SIG-M5 treated with dmso at 0.1 percent for 504 hours (cell line): Measurements from ENCODE around the gene TMEM184A.
A peak's percentile ranks its signal among the peaks of the same experiment; 100 is the strongest.

ENCODE experiments used
- DNase-seq: peaks from one replicate; lab custom pipeline; 2025; ENCODE audit not compliant: unreplicated experiment; lab: John Stamatoyannopoulos, UW

TMEM184A gene

DNA sequence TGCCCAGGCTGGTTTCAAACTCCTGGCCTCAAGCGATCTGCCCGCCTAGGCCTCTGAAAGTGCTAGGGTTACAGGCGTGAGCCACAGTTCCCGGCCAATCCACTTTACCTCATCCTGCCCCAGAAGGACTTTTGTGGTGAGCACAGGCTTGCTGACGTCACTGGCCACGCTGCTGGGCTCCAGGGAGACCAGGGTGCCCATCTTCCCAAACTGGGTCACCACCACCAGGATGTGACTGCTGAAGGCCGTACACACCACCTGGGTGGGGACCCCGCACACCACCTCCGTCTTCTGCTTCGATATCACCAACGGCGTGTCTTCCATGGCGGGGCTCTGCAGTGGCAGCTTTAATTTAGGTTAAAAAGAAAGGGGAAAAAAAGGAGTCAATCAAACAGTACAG lies 13.0 kb upstream of the TMEM184A start:
- DNase-seq = peak; percentile 37

DNA sequence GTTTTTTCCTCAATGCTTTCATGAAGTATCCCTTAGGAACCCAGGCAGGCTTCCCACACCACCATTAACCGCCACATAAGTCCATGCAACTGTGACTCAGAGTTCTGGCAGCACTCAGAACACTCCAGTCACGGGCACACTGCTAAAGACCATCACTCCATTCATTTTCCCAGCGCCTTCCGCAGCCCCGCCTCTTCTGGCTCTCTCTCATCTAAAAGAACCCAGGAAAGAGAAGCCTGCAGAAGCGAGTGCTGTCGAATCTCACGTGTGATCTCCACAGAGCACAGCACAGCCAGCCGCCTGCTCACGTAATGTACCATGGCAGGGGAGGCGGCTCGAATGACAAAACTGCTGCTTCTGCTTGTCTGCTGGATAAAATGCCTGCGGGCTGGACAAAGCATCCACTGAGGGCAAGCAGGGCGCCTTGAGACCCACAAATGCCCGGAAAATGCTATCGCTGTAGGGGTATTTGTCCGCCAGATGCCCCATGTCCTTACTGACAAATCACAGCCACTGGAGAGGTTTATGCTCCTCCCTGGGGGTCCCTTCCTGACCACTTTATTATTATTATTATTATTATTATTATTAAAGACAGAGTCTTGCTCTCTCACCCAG lies 12.0 kb upstream of the TMEM184A start:
- DNase-seq = no peak

DNA sequence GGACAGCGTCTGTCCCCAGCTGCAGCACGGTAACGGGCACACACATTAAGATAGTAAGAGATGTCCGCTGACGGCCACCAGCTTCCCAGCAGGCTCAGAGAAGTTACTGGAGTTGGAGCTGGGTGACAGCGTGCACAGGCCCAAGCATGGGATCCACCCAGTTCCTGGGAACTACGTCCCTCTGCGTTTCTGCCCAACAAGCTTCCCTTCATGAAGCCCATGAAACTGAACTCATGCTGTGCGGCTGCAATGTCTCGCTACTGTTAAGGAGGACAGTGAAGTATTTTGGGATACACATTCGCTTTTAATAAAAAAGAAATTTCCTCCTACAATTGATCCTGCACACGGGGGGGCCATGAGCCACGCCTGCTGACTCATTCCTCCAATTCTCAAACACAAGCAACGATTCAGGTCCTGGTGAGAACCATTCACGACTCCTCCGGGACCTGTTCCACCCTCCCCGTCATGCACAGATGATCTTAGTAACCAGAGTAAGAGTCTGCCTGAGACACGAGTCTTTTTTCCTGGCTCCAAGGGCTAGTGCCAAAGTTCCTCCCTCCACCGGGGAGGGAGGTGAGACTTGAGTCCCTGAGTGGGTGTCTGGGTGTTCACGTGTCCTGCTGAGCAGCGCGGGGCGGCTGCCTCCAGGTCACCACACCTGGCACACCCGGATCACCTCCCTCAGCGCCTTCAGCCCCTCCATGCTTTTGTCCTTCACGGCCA lies 11.2 kb upstream of the TMEM184A start:
- DNase-seq = peak; percentile 25

DNA sequence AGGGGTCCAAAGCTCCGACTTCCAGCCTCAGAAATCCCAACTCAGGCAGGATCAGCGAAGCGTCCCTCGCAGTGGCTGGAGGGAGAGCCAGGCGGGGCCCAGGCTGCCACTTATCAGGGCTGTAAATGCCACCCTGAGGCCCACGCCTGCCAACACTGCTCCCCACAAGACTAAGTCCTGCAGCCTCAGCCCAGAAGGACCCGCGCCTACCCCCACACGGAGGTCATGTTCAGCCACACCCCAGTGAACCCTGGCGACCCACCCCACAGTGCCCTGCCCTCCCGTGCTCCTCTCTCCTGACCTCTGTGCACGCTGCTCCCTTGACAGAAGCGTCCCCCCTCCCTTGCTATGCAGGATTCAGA lies 10.7 kb upstream of the TMEM184A start:
- DNase-seq = no peak

DNA sequence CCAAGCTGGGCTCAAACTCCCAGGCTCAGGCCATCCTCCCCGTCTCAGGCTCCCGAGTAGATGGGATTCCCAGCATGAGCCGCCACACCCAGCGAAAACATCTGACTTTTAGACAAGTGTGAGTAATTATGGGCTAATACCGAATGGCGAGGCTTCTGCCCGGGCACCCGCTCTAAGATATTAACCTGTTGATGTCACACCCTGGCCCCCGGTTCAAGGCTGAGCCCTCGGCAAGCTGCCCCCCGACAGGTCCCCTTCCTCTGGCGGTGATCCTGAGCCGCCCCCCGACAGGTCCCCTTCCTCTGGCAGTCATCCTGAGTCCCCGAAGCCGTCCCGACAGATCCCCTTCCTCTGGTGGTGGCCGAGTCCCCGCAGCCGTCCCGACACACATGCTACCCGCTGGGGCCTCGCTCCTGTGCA lies 8.6 kb upstream of the TMEM184A start:
- no peak for DNase-seq

DNA sequence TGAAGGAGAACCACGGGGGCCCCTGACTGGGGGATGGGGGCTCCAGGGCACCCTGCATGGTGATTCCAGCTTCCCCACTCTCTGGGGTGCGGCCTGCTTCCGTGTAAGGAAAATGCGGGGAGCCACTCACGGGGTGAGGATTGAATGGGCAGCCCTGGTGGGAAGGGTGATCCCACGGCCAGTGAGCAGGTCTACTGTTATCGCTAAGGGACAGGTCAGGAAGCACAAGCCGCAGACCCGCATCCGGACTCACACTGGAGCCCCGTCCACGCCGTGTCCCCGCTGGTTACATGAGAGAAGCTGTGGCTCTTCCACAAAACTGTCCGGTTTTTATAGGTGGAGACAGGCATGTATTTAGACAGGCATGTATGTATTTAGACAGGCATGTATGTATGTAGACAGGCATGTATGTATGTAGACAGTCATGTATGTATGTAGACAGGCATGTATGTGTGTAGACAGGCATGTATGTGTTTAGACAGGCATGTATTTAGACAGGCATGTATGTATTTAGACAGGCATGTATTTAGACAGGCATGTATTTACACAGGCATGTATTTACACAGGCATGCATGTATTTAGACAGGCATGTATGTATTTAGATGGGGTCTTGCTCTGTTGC lies 8.1 kb upstream of the TMEM184A start:
- no peak for DNase-seq

DNA sequence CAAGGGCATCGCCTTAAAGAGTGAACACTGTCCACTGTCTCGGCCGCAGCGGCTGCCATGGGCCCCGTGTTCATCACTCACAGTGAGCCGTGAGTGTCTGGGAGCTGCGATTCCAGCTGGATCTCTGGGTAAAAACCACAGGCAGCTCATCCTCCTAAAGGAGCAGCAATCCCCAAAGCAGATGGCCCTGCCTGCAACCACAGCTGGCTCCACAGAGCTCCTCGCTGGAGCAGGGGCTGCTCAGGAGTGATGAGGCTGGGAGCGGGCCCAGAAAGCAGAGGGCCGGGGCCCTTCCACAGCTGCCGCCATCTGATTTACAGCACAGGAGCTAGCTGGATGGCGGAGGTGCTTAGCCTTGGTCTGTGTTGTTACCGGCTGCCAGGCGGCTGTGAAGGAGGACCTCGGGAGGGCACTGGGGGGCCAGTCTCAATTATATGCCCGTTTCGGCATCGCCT lies 6.6 kb upstream of the TMEM184A start:
- DNase-seq = no peak

DNA sequence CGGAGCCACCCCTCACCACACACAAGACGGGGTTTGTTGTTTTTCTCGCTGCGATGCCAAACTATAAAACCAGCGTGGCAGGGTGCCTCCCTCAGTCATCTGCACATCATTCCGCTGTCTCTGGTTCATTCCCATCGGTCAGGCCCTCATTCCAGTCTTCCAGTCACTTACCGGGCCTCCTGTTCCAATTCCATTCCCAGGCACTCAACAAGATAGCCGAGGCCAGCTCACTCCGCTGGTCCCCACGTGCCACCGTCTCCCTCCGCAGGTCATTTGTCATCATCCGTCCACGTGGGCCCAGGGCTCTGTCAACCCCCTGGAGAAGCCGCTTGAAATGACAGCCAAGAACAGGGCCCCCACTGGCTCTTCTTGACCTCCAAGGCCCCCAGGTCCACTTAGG lies 6.1 kb upstream of the TMEM184A start:
- no peak for DNase-seq

DNA sequence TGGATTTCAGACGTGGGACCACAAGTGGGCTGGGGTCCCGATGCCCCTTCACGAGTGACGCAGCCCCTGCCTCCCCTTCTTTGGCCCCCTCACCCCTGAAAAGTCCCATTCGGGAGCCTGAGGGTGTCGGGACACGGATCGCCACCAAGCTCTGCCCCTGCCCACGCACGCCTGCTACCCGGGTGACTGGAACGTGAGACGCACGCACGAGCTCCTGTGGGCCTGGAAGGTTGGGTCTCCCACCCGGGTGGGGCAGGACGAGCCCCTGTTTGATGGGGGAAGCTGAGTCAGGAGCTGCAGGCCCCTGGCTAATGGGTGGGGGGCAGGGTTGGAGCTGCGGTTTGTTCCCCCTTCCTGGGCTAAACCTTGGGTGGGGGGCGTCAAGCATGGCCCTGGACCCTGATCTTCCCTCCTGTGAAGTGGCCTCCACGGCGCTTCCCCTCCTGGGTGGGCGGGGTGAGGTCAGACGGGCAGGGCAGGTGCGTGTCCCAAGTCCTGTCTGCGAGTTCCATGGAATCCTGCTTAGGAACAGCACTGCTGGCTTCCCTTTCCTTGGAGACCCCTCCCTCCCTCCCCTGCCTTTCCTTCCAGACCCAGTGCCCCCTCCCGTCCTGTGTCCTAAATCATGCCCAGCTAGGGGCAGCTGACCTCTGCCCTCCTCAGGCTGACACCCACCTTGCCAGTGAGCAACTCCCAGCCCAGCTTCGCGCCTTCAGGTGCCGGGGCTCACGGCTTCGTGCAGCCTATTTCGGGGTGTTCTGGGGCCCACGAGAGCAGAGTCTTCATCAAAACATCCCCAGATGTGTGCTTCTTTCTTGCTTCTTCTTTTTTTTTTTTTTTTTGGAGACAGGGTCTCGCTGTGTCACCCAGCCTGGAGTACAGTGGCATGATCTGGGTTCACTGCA lies 5.3 kb upstream of the TMEM184A start:
- no peak for DNase-seq

DNA sequence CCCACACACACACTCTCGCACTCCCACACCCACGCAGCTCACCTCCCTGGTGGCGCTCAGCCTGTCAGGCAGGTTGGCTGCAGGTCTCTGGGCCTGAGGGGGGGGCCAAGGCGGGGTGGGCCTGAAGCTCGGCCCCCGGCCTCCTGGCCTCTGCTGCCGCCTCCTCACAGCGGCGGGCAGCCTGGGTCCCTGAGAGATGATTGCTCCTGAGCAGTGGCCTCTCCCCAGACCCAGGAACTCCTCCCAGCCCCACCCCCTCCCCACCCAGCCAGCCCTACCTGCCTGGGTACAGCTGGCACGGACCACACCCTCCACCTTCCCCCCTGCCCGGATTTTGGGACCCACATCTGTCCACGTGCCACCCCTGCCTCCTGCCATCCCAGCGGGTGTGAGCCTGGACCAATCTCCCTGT lies 4.6 kb upstream of the TMEM184A start:
- no peak for DNase-seq

DNA sequence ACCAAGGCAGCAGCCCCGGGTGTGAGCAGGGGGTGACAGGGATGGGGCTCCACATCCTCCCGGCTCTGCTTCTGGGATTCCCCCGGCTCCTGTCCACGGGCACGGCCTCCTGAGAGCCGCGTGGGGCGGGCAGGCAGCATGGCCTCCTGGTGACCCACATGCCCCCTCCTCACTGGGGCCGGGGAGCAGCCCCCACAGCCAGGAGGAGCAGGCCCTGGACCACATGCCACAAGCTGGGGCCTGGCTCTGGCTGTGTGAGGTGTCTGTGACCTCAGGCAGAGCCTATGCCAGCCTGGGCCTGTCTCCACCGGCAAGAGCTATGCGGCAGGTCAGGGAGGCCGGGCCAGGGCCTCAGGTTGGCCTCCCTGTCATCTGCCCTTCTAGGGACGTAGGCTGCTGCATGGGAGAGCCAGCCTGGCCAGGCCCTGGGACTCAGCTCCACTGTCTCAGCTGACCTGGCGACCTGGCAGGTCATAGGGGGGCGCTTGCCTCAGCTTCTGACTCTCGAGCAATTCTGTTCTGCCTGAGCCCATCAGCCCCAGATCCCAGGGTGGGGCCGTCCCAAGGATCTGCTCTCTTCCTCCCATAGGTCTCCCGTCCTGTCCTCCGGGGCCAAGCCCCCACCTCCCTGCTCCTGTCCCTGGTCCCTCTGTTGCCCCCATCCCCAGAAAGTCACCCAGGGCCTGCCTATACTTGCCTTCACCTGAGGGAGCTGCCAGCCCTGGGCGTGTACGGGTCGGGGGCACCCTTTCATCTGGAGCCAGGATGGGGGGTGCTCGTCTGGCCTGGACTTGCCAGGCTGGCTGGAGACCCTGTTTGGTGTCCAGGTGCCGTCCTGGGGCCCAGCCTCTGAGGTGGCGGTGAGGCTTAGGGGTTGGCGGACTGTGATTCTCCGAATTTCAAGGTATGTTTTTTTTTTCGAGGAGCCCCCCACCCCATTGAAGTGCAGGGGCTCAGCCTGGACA lies 3.9 kb upstream of the TMEM184A start:
- no peak for DNase-seq

DNA sequence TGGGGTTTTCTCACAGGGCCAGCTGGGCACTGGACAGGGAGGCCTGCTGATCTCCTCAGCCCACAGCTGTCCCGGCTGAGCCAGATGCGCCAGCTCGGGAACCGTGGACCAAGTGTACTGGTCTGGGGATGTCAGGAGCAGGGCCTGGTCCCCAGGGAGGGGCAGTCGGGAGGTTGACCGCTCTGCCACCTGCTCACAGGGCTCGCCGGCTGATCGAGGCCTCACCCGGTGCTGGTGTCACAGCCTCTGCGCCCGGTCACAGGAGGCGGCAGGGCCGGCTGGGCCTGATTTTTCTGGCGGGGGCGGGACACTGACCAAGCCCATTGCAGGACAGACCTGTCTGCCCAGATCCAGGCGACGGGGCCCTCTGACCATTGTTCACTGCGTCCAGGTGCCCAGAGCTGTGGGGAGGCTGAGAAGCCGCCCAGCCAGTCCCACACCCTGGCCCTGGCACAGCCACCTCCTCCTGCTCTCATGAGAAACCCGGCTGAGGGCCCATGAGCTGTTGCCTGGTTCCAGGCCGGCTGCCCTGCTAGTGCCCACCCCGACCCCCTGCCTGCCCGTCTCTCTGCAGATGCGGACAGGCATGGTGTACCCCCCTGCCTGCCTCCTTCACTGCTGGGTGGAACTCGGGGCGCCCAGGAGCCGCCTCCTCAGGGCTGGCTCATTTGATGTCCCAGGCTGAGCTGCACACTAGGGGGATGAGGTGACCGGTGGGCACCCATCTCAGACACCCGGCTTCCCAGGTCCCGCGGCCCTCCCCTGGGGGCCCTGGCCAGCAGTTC lies 3.0 kb upstream of the TMEM184A start:
- DNase-seq = peak; percentile 23

DNA sequence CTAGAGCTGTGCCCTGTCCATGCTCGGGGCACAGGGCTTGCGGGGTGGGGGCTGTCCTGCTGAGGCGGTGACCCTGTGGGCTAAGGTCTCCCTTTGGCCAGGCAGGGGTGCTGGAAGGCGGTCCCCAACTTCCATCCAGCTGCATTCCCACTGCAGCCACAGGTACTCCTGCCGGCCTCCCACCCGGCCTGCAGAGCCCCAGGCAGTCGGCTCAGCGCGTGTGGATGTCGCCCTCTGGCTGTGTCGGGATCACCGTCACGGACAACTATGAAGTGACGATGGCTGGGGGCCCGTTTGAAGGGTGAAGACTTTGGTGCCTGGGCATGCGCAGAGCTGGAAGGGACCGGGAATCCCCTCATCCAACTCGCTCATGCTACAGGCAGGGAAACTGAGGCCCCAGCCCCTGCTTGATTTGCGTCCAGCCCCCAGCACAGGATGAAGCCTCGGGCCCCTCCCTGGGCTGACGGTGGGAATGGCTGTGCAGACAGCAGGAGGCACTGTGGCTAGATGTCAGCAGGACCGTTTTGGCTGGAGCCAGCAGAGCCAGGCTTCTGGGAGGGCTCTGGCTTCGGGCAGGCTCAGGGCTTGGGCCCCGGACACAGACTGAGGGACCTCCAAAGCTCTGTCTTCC lies 2.3 kb upstream of the TMEM184A start:
- no peak for DNase-seq

DNA sequence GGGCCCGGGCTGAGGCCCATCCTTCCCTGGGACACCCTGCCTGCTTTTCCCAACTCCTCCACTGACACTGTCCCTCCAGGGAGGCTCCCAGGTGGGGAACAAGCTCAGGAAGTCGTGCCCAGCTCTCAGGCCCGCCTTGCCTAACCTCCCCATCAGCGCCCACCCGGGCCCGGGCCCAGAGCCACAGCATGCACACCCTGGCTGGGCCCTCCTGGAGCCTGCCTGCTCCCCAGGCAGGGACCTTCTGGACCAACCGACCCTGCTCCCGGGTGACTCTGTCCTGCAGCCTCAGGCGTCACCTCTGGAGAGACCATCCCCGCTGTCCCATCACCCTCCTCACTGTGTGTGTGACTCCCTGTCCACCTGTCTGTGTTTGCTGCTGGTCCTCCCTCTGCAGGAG lies 1.8 kb upstream of the TMEM184A start:
- no peak for DNase-seq

DNA sequence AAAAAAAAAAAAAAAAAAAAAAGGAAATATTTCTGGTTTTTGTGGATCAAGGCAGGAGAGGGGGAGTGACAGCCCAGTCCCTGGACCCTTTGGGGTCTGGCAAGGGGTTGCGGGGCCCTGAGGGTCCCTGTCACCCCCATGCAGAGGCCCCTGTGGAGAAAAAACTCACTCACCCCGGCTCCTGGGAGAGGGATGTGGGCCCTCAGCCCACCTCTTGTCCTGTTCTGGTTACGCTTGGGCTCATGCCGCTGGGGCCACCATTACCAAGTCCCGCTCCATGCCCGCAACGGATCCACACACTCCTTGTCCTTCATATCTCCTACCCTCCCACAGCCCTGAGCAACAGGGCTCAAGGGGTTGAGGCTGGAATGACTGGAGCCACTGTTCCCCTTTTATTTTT lies 1.0 kb upstream of the TMEM184A start:
- no peak for DNase-seq

DNA sequence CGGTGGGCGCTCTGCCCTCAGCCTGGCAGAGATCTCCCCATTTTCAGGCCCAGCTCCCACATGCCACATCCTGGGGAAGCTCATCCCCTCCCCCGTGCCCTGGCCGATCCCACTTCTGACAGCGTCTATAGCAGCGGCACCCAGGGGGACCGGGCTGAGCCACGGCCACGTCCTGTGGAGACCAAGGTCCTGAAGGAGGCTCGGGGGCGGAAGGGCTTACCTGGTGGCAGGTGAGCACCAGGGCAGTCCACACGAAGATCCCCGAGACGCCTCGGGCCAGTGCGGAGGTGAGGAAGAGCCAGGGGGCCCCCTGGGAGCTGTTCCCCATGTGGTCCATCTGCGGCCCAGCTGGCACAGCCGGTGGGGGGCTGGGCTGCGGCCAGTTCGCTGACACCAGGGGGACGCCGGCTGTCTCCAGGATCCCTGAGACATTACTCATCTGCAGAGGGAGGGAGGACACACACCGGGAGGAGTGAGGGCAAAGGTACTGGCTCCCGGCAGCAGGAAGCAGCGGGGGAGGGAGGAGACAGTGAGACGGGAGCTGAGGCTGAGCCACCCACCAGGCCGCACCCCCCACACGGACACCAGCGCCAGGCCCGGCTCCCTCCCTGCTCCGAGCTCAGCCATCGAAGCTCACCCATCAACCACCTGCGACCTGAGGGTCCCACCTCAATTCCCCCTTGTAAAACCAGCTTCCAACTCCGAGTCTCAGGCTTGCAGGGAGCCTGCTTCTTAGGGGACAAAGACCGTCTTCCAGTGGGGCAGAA lies 776 bp downstream of the TMEM184A start:
- peak; percentile 63 for DNase-seq

DNA sequence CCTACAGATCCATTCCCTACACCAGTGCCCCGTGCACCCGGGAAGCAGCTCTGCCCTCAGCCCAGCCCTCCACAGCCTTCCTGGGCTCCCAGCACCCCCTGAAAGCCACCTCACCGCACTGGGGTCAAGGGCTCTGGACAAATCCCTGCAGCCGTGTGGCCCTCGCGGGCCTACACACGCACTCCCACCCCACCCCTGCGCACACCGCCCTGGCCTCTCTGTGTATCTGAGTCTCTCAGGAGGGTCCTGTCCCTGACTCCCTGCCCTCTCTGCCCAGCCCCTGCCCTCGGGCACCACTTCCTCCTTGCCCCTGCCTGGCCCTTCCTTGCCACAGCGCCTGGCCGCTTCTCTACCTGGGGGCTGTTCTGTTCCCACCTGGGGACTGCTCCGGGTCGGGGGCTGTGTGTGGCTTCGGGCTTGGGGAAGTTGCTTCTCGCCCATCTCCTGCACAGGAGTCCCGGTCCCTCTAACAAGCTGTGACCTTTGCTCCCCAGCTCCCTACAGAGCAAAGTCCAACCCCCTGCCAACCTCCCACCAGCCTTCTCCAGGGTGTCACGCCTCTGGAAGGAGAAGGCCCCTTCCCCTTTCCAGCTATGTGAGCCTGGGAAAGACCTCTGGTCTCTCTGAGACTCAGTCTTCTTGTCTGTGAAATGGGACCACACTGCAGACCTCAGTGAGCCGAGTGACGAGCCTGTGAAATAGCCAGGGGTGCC lies 1.5 kb downstream of the TMEM184A start:
- DNase-seq = no peak
